ENCODE data around the gene GRID1. TPM values are rescaled to one million over a fixed set of nuclear protein-coding genes. Genes with fewer than 3 reads are reported as not detected.

GRID1 gene
- total and polyA plus RNA-seq, 9 of the 15 experiments (the other 6 are each of a cell fraction or from before 2014, with no cell fraction given): 0.01 to 7.2 (median 1.2) TPM

GRCh38 chr10:85888559-85888958 lies 478.0 kb downstream of the GRID1 start:
- Histone ChIP-seq H3K4me2 (ENCODE audit: insufficient read depth, low read length) (no peak overlapping the region), H3K4me3 (no peak overlapping the region), H3K27ac (ENCODE audit: extremely low read depth, low read depth, low read length) (no peak overlapping the region), H3K4me1 (replicated peaks in 1 of 2; ENCODE audit: control insufficient read depth in 2 of 2, insufficient read depth in 2 of 2, low read length in 2 of 2) (no peaks in the 10 kb centered on the region), H3K27me3 (ENCODE audit: control insufficient read depth in 2 of 2, insufficient read depth in 2 of 2, low read length in 2 of 2) (no peaks in the 10 kb centered on the region), H4K20me1 (replicated peaks; ENCODE audit: control insufficient read depth, insufficient read depth, low read length) (no peaks in the 10 kb centered on the region), H3K79me2 (ENCODE audit: control insufficient read depth, insufficient read depth, low read length) (no peaks in the 10 kb centered on the region), H3K9ac (ENCODE audit: insufficient read depth in 1 of 2, low read depth in 2 of 2, low read length in 2 of 2) (no peak overlapping the region), H3K36me3 (ENCODE audit: control insufficient read depth, insufficient read depth, low read length) (no peaks in the 10 kb centered on the region), H3K9me1 (ENCODE audit: control insufficient read depth, insufficient read depth, low read length) (no peaks in the 10 kb centered on the region), H3K9me3 (replicated peaks; ENCODE audit: control insufficient read depth, insufficient read depth, low read depth, low read length) (no peaks in the 10 kb centered on the region), H2AFZ (ENCODE audit: low read depth, low read length) (no peak overlapping the region)
- BruUV-seq (replicated peaks): no TSS peak
- no peak for ATAC-seq
- ChIA-PET POLR2A (interaction anchor here (0.8 kb wide), 1 partner anchor 9 kb away, joined by 3 read pairs; no protein-coding TSS in a partner anchor), CTCF (ENCODE audit: low intra/inter-chr PET ratio) (no interaction called here)
- FAIRE-seq: no peak
- no peak for DNase-seq (ENCODE audit: extremely low read depth in 1 of 4, low spot score in 3 of 4)
- 0% methylated on average over 2 of the region's 2 CpGs for WGBS (ENCODE audit: insufficient coverage, low coverage, missing lambda C conversion rate)
- TF ChIP-seq FUS (optimal IDR thresholded peaks at IDR 0.05; ENCODE audit: low read depth, low read length) (no peak), ZNF785 (CRISPR knock-in tag; IDR thresholded peaks at IDR 0.05) (no peak), HDAC1 (IDR thresholded peaks at IDR 0.05) (no peak), TARDBP (IDR thresholded peaks at IDR 0.05) (no peak), THRA (IDR thresholded peaks at IDR 0.05) (no peak), MTF1 (CRISPR knock-in tag; IDR thresholded peaks at IDR 0.05; ENCODE audit: borderline replicate concordance) (no peak), NBN (IDR thresholded peaks at IDR 0.05; ENCODE audit: low read depth) (no peak), ZNF239 (CRISPR knock-in tag; IDR thresholded peaks at IDR 0.05) (no peak)
- intact Hi-C loops (cut with micrococcal nuclease) (no loop called here), in situ Hi-C loops (cut with MboI) (no loop called here)
